ENCODE results near the gene AFF2.

AFF2 gene

DNA sequence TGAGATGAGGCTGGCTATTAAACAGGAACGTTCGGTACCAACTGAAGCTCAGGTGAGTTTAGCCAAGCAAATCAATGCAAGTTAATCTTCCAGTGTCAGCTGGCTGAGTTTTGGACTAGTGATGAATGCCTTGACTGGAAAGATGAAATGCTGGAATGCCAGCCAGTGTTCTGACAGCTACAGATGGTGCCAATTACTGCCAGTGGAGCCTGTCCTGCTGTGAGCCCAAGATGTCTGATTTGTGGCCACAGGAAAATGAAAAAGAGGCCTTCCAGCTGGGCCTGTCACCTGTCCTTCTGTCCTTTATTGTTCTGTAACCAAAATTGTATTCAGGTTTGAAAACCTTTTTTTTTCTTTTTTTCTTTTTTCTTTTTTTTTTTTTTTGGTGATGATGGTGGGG is 223.1 kb downstream of the AFF2 start:
- no peak for DNase-seq (ENCODE audit: low read depth, low spot score)
- no peak overlapping the region for H3K4me3 ChIP-seq (ENCODE audit: low read depth, low read length)
- TF ChIP-seq, protein P1, sequence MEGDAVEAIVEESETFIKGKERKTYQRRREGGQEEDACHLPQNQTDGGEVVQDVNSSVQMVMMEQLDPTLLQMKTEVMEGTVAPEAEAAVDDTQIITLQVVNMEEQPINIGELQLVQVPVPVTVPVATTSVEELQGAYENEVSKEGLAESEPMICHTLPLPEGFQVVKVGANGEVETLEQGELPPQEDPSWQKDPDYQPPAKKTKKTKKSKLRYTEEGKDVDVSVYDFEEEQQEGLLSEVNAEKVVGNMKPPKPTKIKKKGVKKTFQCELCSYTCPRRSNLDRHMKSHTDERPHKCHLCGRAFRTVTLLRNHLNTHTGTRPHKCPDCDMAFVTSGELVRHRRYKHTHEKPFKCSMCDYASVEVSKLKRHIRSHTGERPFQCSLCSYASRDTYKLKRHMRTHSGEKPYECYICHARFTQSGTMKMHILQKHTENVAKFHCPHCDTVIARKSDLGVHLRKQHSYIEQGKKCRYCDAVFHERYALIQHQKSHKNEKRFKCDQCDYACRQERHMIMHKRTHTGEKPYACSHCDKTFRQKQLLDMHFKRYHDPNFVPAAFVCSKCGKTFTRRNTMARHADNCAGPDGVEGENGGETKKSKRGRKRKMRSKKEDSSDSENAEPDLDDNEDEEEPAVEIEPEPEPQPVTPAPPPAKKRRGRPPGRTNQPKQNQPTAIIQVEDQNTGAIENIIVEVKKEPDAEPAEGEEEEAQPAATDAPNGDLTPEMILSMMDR (IDR thresholded peaks at IDR 0.05; ENCODE audit: low read depth, low read length) = no peak
- in situ Hi-C loops (cut with HindIII; ENCODE audit: low sequenced_read_pairs) = no loop called here

DNA sequence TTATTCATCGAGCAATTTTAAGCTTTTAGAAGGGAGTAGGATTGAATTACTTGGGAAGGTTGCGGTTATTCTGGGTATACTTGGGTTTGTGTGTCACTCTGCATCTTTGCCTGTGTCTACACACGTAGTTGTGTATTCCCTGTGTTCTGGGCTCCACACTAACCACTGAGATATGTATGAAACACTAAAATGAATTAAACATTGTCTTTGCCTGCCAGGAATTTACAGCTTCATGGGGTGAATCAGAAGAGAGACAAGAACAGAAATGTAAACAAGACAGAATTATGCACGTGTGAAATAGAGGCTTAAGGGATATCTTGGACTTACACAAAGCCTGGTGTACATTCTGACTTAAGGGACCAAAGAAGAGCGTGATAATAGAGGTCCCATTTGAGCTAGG is 228.5 kb downstream of the AFF2 start:
- H3K4me3 ChIP-seq (ENCODE audit: low read depth, low read length) = no peak overlapping the region
- in situ Hi-C loops (cut with HindIII; ENCODE audit: low sequenced_read_pairs) = no loop called here
- no peak for DNase-seq (ENCODE audit: low read depth, low spot score)
- TF ChIP-seq, protein P1 (IDR thresholded peaks at IDR 0.05; ENCODE audit: low read depth, low read length) = no peak

DNA sequence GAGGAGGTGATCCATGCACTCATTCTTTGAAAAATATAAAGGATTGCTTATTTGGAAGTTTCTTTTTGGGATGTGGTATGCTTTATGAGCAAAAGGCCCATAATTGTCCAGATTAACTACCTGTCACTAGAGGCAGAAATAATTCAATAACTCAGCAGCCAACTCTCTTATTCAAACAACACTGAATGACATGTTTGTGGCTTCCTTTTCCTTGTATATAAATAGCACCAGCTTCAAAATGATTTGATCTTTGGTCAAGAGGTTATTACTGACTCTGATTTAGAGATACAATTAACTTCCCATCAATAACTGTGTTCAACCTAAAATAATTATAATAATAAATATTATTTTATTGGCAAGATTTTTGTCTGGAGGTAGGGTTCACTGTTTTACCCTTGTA is 232.3 kb downstream of the AFF2 start:
- in situ Hi-C loops (cut with HindIII; ENCODE audit: low sequenced_read_pairs) = no loop called here
- TF ChIP-seq, protein P1 (IDR thresholded peaks at IDR 0.05; ENCODE audit: low read depth, low read length) = no peak
- H3K4me3 ChIP-seq (ENCODE audit: low read depth, low read length) = no peak overlapping the region
- DNase-seq (ENCODE audit: low read depth, low spot score) = no peak

DNA sequence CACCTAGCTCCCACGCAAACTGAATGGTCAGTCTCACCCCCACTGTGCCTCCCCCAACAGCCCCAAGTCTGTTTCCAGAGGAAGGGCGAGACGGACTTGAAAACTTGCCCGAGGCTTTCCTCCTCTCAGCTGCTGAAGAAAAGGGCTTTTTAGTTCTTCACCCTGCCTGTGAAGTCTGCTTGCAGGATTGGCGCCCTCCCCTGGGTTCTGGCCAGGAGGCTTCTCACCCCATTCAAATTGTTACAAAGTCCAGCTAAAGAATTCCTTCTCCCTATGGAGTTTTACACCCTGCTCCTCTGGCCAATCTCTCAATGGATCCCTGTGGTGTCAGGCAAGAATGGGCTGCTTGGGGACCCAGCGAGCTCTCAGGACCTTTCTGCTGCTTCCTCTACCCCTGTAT is 241.0 kb downstream of the AFF2 start:
- DNase-seq (ENCODE audit: low read depth, low spot score) = no peak
- TF ChIP-seq, protein P1 (IDR thresholded peaks at IDR 0.05; ENCODE audit: low read depth, low read length) = no peak
- H3K4me3 ChIP-seq (ENCODE audit: low read depth, low read length) = no peak overlapping the region
- in situ Hi-C loops (cut with HindIII; ENCODE audit: low sequenced_read_pairs) = no loop called here

DNA sequence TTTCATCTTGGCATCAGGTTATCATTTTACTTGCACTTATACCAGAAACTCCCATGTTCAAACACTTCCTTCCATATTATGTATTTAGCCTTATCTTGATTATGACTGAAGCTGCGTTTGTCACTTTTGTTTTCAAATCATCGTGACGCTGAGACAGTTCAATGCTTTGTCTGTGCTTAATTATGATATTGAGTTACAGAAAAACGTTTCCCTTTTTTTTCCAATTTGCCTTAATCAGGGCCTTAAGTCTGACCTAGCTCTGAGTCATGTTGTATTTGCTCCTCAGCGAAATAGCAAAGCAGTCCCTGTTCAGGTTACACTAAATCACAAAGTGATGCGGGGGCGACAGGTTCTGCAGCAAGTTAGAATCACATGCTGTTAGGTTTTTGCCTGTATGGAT is 254.7 kb downstream of the AFF2 start:
- in situ Hi-C loops (cut with HindIII; ENCODE audit: low sequenced_read_pairs) = no loop called here
- no peak overlapping the region for H3K4me3 ChIP-seq (ENCODE audit: low read depth, low read length)
- TF ChIP-seq, protein P1 (IDR thresholded peaks at IDR 0.05; ENCODE audit: low read depth, low read length) = no peak
- no peak for DNase-seq (ENCODE audit: low read depth, low spot score)

DNA sequence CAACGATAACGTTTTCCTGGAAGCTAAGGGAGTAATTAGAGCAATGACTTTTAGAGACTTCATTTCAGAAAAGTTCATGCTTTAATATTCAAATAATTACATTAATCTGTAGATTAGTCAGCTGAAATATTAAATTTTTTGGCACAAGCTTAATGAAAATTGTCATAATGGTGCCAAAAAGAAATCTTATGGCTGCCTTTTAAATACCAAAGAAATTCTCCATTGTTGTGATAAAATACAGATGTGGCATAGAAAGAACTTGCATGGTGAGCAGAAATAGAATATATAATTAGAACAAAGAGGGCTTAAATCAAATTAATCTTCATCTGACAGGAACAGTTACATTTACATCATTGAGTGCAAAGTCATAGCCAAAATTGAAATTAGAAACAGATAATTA is 263.5 kb downstream of the AFF2 start:
- DNase-seq (ENCODE audit: low read depth, low spot score) = no peak
- H3K4me3 ChIP-seq (ENCODE audit: low read depth, low read length) = no peak overlapping the region
- in situ Hi-C loops (cut with HindIII; ENCODE audit: low sequenced_read_pairs) = no loop called here
- TF ChIP-seq, protein P1 (IDR thresholded peaks at IDR 0.05; ENCODE audit: low read depth, low read length) = no peak

DNA sequence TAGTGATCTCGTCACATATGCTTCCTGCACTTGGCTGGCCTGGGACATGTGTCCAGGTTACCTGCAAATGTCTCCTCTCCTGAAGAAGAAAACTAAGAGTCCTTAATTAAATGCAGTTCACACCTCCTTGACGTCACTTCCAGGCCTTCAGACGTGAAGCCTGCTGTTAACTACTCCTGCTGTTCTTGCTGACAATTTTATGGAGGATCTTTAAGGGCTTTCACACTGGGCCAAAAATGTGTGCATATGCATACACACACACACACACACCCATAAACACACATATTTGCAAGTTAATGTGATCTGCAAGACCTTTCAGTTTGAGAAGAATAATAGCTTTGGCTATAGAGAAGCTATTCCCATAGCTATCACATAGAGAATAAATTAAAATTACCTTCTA is 267.9 kb downstream of the AFF2 start:
- in situ Hi-C loops (cut with HindIII; ENCODE audit: low sequenced_read_pairs) = no loop called here
- no peak for DNase-seq (ENCODE audit: low read depth, low spot score)
- TF ChIP-seq, protein P1 (IDR thresholded peaks at IDR 0.05; ENCODE audit: low read depth, low read length) = no peak
- H3K4me3 ChIP-seq (ENCODE audit: low read depth, low read length) = no peak overlapping the region
